Measurements from ENCODE around the gene HDAC4.

DNA sequence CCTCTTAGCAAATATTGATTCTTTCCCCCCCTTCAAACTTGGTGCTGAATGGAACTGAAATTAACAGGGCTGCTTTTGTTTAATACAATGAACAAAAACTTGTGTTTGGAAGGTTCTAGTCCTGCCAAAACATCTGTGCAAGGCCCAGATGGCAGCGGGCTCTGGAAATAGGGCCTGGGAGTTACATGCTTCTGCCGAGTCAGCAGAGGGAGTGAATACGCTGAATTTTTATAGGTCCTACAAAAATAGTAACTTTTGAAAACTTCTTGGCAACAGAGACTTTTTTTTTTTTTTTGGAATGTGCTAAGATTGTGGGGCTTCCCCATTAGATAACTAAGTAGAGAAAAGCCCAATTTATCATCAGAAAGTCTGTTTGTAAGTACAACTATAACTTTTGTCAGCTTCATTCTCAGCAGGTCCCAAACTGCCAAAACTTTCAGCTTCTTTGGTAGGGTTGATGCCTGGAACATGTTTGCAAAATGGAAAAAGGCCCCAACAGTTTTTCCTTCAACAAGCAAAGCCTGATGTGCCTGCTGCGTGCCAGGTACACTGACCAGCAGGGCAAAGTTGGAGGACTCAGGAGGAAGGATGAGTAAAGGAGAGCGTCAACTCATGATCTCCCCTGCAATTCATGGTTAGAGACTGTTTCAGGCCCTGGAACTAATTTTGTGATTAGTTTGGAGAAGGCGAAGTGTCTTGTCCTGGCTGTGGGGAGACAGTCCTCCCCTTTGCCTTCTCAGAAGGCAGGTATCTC lies 45.1 kb upstream of the HDAC4 start:
- TF ChIP-seq EZH2 (IDR thresholded peaks at IDR 0.05; ENCODE audit: low read depth, unreplicated experiment) (no peak), JUNB (IDR thresholded peaks at IDR 0.05; ENCODE audit: unreplicated experiment) (no peak), CREB1 (CRISPR knock-in tag; IDR thresholded peaks at IDR 0.05; ENCODE audit: low read depth) (no peak), POLR2AphosphoS5 (IDR thresholded peaks at IDR 0.05; ENCODE audit: low read depth) (no peak), EZH2phosphoT487 (IDR thresholded peaks at IDR 0.05; ENCODE audit: unreplicated experiment) (no peak)
- TF ChIP-seq, protein P1, sequence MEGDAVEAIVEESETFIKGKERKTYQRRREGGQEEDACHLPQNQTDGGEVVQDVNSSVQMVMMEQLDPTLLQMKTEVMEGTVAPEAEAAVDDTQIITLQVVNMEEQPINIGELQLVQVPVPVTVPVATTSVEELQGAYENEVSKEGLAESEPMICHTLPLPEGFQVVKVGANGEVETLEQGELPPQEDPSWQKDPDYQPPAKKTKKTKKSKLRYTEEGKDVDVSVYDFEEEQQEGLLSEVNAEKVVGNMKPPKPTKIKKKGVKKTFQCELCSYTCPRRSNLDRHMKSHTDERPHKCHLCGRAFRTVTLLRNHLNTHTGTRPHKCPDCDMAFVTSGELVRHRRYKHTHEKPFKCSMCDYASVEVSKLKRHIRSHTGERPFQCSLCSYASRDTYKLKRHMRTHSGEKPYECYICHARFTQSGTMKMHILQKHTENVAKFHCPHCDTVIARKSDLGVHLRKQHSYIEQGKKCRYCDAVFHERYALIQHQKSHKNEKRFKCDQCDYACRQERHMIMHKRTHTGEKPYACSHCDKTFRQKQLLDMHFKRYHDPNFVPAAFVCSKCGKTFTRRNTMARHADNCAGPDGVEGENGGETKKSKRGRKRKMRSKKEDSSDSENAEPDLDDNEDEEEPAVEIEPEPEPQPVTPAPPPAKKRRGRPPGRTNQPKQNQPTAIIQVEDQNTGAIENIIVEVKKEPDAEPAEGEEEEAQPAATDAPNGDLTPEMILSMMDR (conservative IDR thresholded peaks at IDR 0.05; ENCODE audit: low read depth in 2 of 2) = no peak
- TF ChIP-seq, protein P2, sequence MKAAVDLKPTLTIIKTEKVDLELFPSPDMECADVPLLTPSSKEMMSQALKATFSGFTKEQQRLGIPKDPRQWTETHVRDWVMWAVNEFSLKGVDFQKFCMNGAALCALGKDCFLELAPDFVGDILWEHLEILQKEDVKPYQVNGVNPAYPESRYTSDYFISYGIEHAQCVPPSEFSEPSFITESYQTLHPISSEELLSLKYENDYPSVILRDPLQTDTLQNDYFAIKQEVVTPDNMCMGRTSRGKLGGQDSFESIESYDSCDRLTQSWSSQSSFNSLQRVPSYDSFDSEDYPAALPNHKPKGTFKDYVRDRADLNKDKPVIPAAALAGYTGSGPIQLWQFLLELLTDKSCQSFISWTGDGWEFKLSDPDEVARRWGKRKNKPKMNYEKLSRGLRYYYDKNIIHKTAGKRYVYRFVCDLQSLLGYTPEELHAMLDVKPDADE (IDR thresholded peaks at IDR 0.05) = no peak
- TF ChIP-seq, protein P3, sequence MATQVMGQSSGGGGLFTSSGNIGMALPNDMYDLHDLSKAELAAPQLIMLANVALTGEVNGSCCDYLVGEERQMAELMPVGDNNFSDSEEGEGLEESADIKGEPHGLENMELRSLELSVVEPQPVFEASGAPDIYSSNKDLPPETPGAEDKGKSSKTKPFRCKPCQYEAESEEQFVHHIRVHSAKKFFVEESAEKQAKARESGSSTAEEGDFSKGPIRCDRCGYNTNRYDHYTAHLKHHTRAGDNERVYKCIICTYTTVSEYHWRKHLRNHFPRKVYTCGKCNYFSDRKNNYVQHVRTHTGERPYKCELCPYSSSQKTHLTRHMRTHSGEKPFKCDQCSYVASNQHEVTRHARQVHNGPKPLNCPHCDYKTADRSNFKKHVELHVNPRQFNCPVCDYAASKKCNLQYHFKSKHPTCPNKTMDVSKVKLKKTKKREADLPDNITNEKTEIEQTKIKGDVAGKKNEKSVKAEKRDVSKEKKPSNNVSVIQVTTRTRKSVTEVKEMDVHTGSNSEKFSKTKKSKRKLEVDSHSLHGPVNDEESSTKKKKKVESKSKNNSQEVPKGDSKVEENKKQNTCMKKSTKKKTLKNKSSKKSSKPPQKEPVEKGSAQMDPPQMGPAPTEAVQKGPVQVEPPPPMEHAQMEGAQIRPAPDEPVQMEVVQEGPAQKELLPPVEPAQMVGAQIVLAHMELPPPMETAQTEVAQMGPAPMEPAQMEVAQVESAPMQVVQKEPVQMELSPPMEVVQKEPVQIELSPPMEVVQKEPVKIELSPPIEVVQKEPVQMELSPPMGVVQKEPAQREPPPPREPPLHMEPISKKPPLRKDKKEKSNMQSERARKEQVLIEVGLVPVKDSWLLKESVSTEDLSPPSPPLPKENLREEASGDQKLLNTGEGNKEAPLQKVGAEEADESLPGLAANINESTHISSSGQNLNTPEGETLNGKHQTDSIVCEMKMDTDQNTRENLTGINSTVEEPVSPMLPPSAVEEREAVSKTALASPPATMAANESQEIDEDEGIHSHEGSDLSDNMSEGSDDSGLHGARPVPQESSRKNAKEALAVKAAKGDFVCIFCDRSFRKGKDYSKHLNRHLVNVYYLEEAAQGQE (IDR thresholded peaks at IDR 0.05; ENCODE audit: unreplicated experiment) = no peak

Data from GM23338 (cell line).